Stimulated activated CD4-positive, alpha-beta T cell treated with anti-CD3 and anti-CD28 coated beads, Interleukin-12 subunit alpha, Interleukin-12 subunit beta, amount 100 ng/mL, for 4 hours (primary cell): Measurements from ENCODE around the gene DCX.

Experiments
- DNase-seq: peaks from one replicate; pipeline ENCODE4 v3.0.0-alpha.2; 2020

The DCX gene

DNA sequence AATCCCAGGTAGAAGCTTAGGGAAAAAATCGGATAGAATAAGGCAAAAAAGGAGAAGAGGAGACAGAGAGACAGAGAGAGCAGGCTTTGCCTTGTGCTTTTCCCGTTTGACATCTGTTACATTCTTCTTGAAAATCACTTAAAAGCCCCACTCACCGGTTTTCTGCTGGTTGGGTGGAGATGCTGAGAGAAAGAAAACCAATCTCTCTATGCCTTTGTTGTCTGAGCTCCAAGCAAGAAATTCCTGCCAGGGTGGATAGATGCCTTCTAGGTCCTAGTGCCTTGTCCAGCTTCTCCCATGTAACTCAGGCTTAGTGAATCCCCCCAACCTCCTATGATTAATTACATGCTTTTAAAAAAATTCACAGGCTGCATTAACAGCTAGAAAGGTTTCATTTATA, at the start of gene DCX:
Gene DCX (minus strand): TSS at position 210 of the 400 bp plus-strand sequence. CDS start 1,794 bp downstream, outside the sequence.
- DNase-seq: no peak

DNA sequence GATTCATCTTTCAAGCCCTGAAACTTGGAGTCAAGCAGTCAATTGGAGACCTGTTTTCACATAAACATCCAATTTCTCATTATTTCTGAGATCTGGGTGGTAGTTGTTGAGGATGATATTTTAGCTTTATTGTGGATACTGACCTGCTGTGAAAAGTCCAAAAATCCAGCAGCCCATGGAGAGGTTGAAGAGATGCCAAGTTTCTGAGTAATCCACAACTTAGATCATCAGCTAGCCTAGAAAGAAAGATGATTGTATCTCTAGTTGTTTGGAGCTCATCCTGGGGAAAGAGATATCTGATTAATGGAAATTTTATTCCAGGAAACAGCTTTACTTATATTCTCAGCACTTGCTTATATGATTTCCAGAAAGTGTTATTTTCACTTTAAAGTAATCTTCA, 48.6 kb upstream of the DCX start:
- DNase-seq: no peak

DNA sequence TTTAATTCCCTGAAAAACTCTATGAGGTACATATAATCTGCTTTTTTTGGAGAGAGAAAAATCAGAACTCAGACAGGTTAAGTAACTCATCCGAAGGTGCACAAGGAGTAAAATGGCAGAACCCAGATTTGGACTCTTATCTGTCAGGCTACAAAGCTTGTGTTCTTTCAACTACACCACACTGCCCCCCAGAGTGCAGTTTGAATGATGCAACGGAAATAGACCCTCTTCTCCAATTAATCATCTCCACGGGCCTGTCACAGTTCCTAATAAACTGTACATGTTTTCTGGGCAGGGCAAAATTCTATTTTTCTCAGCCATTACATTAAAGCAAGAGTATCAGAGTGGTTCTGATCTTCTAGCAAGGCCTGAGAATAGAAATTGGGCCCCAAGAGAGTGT, 35.3 kb upstream of the DCX start:
- DNase-seq: no peak

DNA sequence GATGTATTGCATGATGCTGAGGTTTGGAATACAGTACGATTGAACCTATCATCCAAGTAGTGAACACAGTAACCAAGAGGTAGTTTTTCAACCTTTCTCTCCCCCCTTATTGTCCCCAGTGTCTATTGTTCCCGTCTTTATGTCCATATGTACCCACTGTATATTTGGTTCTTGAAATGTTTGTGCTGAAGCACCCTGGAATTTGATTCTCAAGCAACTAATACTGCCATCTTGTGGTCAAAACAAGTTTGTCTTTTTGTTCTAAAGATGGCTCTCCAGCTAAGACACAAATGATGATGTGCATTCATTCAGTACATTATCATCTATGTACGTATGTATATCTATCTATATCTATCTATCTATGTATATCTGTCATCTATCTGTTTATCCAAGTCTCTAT, 33.5 kb upstream of the DCX start:
- no peak for DNase-seq

DNA sequence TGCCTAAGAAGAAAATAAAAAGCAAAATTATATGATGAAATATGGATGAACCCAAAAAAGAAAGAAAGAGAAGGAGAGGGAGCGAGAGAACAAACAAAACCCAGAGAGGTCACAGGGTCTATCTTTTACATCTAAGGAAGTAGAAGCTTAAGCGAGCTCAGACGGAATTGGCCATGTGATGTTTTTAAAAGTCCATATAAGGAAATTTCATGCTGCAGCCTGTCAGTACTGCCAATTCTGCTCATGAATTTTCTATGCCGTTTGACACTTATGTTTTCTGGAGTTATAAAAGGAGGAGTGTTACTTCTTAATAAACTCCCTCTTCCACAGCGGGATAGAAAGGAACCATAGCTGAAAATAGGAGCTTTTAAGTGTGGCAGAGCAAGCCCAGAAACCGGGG, 32.9 kb upstream of the DCX start:
- DNase-seq: no peak

DNA sequence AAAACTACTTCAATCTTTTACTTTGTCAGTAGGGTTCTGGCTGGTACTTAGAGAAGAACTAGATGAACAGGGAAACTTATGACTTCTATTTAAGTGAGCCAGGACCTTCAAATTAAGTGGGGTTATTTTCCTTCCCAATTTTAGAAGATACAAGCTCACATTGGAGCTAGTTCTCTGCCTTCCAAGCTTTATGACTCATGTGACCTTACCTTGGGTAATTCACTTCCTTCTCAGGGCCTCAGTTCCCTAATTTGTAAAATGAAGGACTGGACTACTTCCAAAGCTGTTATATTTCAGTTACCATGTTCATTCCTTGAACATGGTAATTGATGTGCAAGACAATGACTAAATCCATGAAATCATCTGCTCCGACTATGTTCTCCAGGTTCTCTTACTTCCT, 32.0 kb upstream of the DCX start:
- DNase-seq: no peak

DNA sequence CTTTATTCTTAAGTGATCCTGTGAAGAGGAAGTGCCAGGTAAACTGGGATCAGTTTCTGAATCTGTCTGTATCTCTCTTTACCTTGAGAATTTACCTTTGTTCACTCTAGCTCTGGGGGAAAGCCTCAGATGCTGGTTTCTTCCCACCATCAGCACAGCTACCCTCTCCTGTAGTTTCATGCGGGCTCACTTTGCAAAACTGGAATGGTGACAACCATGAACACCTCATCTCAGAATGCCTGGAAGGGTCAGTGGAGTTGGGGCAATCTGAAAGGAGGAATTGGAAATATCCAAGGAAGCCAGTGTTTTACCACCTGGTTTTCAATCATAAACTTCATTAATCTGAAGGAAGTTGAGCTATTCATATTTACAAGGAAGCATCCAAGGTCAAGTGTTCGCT, 30.8 kb upstream of the DCX start:
- no peak for DNase-seq

DNA sequence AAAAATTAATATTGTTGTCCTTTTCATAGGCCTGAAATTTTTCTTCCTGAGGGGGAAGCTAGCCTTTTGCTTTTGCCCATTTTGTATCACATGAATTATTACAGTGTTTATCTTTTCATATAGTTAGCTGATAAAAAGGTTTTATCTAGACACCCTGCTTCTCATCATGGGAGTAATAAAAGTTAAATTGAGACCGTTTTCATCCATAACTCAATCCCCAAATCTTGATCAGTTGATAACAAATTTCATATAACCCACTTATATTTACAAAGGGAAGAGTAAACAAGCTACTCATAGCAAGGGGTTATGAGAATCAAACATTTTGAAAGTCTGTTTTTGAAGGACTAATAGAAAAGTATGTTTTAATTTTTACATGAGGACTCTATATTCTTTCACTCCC, 23.5 kb upstream of the DCX start:
- no peak for DNase-seq

DNA sequence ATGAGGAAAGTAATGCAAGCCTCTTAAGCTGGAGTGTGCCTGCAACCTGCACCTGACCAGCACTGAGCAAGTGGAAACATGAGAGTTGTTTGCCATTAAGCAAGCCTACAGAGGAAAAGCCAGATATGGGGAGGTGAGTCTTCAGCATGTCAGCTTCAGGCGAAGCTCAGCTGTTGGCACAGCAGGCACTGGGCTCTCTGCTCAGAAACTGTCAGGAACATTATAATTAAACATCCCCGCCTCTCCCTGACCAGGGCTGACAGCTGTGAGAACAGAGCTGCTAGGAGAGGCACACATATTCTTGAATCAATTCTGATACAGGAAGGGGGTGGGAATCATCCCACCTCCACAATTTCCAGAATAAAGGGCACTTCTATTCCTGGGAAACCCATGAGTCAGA, 19.0 kb upstream of the DCX start:
- no peak for DNase-seq

DNA sequence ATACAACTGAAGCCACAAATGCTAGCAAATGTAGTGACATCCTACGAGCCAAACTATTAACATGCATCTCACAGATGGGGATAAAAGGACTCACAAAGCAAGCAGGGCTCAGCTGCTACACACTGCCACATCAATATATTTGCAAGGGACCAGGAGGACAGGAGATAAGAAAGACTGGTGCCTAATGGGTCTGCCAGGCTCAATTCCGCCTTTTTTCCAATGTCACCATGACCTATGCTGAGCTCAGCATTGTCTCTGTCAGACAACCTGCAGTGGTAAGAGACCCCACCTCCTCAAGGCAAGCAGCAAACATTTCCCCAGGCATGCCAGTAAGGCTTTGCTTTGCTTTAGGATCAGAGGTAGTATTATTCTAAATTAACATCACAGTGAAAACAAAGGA, 435 bp downstream of the DCX start:
- no peak for DNase-seq

DNA sequence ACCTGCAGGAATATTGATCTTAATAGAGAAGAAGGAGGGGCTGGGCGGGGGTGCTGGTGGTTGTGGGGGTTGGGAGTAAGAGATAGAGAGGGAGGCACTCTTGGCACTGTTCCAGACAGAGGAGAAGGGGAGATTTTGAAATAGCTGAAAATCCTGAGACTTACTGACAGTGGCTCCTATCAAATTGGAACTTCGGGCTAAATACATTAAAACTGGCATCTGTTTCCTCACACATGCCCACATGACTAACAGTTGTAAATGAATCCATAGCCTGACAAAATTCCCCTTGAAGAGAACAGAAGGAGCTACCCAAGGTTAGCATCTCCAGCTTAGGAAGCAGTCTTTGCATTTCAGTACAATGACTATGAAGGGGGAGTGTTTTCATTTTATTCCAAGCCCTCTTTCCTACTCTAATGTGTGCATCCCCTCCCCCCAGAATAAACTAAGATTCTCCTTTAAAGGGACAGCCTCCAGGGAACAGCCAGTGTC, 1.4 kb downstream of the DCX start:
- DNase-seq: no peak

DNA sequence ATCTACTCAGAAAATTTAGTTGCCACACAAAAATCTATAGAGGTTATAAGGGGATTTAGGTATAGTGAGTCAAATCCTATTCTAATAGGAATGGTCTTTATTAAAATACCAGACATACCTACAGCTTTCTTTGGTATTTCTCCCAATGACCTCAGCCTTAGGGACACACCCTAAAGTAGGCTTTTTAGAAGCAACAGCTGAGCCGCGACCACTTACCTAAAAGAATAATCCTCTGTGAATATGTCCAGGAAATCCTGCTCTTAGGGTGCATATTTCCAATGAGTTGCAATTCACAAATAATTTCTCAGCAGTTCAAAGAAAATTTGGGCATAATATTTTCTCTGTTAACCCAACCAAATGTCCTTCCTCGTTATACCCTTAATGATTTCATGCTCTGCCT, 2.7 kb downstream of the DCX start:
- DNase-seq: no peak

DNA sequence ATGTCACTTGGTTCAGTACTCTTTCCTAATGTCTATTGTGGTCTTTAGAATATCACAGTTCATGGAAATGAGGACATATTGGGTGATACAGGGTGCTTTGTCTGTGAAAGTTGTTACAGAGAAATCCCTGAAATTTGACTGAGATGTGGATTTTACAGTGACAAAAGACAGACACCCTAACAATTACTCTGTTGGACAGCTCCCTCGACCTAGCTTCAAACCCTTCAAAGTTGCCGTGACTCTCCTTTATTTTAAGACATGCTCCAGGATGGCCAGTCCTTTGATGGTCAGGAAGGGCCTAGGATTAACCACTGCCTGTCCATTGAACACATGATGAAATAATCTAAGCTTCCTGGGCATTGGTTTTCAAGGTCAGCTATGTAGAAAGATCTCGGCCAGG, 4.0 kb downstream of the DCX start:
- no peak for DNase-seq

DNA sequence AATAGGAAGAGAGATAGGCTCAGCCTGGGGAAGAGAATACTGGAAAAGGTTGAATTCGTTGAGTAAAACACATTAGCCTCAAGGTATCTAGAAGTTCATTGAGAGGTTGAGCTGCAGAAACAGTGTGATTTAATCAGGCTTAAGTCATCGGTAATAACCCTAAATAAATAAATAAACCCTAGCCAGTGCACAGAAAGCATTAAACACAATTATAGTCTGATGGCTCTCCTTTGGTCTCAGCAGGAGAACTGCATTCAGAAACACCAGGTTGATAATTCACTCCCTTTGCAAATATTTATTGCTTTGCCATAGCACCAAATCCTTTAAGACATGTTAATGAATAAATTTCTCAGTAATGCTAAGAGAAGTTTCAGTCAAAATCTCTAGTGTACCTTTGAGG, 9.6 kb downstream of the DCX start:
- no peak for DNase-seq

DNA sequence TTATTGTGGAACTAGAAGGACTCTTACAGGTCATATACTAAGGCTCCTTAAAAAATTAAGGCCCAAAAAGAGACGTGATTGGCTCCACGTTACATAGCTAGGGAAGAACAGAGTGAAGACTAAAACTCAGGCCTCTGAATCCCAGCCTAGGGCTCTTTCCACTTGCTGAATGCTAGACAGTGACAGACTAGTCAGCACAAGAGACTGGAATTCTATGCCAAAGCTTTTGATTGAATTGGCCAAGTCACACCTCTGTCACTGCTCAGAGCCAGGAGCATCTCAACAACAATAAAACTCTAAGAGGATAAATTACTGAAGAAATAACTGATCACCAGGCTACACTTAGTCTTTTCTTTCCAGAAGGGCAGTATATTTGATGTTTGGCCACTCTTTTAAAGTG, 16.8 kb downstream of the DCX start:
- no peak for DNase-seq

DNA sequence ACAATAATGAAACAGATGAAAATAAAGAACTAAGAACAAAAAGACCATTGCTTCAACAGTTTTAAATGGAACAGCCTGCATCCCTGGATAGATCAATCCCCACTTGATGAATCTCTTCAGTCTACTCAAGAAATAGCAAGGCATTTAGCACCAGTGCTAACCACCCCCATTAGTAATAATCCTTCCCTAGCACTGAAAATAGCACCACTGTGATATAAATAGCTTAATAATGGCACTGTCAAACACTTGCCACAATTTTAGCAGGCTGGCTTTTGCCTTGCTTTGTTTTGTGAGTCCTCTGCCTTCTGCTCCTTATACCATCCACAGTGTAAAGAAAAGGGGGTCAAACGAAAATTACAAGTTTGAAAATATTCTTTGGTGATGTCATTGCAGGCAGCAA, 17.4 kb downstream of the DCX start:
- DNase-seq: no peak

DNA sequence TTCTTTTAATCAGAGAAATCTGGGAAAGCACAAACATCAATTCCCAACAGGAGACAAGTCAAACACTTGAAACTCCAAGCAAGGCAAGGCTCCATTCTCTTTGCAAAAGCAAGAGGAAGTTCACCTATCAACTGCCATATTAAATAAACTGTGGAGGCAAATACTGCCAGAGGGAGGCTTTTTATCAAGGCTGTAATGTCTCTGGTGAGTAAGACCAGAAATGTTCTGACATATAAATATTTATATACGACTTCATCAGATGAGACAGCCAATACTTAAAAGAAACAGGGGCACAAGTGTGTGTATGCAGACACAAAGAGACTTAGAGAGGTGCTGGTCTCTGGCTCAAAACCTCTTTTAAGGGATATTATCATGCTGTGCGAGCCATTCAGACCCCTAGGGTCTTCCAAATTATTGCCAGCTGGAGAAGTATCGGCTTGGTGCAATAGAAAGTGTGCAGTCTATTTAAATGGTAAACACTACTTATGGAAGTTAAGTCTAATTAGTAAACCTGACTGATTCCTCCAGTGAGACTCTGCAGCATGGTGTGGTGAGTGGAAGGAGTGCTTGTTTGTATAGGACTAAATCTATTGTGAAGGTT, 24.4 kb downstream of the DCX start:
- DNase-seq: no peak

DNA sequence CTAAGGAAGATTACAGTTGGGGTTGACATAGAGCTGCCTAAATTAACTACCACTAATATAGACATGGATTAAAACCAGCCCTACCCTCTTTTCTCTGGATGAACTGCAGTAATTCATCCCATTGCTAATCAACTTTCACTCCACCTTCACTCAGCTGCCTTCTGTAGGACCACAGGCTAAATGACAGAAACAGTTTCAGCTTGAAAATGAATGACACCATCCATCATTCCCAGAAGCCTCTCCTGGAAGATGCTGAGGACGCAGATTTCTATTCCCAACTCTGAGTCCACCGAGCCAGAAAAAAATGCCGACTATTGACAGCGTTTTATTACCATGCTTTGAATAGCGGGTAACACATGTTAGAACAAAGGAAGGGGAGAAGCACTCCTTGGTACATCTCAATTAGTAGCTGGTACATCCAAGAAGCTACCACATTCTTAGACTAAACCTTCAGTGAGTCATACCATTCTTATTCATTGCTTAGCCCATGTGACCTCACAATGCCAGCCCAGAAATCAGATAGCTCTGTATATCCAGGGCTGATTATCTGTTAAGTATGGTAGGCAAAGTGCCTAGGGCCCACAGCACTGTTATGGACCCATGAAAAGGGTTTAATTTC, 25.3 kb downstream of the DCX start:
- no peak for DNase-seq

DNA sequence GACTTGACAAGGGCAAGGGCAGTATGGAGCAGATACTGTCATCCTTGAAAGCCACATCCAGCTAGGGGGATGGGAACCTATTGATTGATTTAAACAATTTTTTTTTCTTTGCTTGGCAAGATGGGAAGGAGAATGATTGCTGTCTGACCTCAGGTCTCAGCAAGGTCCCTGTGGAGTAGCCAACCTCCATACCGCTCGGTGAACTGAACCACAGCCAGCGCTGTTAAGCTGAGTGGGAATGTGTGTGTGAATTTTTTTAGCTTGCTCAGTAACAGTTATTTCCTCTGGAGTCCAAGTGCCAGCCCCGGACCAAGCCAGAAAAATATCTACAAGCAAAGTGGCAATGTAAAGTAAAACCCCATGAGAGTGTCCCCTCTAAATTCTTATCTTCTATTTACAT, 25.9 kb downstream of the DCX start:
- no peak for DNase-seq

DNA sequence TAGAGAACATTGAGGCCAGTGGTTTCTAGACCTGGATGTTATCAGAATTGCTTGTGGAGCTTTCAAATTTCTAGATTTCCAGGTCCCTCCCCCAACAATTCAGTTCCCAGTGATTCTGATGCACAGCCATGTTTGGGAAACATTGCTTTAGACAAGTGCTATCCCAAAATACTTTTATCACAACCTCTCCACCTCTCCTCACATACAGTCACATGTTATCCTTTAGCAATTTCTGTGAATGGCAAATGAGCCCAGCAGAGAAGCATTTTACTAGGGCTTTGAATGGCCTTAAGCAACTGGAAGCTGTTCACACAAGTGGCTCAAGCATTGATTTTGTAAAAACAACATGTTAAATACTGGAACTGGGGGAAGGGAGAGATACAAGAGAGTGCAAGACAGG, 29.7 kb downstream of the DCX start:
- DNase-seq: no peak

DNA sequence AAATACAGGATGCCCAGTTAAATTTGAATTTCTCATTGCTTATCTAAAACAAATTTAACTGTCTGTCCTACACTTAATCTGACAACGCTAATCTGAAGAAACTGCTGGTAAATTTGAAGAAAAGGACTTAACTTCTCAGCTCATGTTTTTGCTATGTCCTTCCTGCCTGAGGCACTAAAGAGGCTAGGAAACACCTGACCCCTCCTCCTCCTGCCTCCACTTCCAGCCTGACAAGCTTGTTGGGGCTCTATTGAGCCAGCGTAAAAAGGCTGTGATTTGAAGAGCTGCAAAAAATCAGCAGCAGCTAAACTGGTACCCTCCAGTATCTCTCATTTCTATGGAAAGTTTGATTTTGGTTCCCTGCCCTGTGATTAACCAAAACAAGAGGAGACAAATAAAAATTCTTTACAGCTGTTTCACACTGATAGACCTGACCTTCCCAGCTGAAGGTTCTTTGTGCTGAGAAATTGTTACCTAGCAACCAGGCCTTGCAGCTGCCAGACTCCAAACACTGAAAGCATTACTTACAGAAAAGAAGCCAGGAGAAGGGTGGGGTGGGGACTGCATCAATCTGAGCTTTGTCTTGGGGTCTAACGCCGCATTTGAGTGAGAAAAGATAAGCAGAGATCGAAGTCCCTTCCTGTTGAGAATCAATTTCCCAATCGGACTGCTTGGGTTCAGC, 35.0 kb downstream of the DCX start:
- DNase-seq: no peak

DNA sequence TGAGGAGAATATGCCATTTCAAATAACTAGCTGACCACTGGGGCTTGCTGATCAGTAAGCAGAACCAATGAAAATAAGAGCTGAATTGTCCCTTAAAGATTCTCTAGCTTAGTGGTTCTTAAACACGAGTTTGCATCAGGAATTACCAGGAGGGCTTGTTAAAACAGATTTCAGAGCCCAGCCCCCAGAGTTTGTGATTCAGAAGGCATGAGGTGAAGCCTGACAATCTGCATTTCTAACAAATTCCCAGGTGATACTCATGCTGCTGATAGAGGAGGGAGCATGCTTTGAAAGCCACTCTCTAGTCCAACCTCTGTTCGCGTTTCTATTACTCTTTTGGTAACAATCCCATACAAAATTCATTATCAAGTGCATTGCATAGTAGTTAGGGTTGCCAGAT, 35.5 kb downstream of the DCX start:
- no peak for DNase-seq

DNA sequence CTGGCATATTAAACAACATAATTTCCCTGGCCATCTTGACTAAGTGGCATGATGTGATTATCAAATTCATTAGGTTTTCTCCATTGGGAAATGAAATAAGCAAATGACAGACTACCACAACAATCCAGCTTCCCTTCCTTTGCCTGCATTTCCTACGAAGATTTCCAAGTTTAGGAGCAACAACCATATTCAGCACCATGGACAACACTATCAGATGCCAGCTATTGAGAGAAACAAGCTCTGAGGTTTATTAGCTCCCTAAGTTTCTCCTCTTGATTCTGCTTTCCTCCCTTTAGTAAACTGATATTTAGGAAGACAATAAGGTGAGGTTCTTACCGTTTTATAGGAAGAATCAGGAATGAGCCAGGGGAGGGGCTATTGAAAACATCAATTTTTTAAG, 36.2 kb downstream of the DCX start:
- DNase-seq: no peak

DNA sequence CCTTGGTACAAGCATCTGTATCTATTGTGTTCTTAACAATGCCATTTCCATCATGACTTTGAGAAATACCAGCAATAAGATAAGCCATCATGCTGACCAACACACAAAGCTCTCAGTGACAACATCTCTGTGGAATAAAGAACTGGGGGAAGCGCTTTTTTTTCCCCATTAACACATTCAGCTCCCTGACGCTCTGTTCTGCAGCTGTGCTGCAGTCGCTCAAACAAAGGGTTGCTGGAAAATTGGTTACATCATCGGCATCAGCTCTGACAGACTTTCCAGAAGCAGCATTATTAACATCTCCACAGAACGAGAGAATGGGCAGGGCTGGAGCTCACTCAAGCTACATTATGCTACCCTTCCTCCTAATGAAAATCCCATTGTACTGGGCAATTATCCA, 39.9 kb downstream of the DCX start:
- DNase-seq: no peak
